ENCODE results near the gene MAPKAPK2.

DNA sequence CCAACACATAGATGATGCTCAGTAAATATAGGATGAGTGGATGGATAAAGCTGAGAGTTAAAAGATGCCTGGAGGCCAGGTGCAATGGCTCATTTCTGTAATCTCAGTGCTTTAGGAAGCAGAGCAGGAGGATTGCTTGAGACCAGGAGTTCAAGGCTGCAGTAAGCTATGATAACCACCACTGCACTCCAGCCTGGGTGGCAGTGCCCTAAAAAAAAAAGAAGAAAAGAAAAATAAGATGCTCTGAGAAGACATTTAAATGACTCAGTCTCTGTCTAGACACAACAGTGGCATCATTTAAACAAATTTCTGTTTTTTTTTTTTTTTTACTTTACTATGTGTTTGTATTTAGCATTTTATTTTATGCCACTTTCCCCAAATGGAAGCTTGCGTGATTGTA lies 60.6 kb downstream of the MAPKAPK2 start:
- TF ChIP-seq CTCF (IDR thresholded peaks at IDR 0.05) (no peak), ZFX (IDR thresholded peaks at IDR 0.05; ENCODE audit: borderline replicate concordance) (no peak)

Measured in 22Rv1 (cell line).